Muscle layer of duodenum (tissue), 2 donors: ENCODE results near the gene CSNK1D.
A peak's percentile ranks its signal among the peaks of the same experiment; 100 is the strongest.

Experiments used
- H3K27ac ChIP-seq: one replicate; pipeline ENCODE4 v1.7.0; 2013; ENCODE audit warnings: mild to moderate bottlenecking, low read length
- H3K27me3 ChIP-seq: one replicate; pipeline ENCODE4 v1.7.0; 2013; ENCODE audit warnings: low read depth, mild to moderate bottlenecking, control low read depth, low read length
- H3K36me3 ChIP-seq, 2 donors: one replicate each; pipeline ENCODE4 v1.7.0; 2013; ENCODE audit warnings: low read length in 2 of 2, control low read depth in 1 of 2, mild to moderate bottlenecking in 1 of 2; ENCODE audit not compliant: insufficient read depth in 2 of 2, control insufficient read depth in 1 of 2
- H3K4me1 ChIP-seq, 2 donors: one replicate each; pipeline ENCODE4 v1.7.0; 2013; ENCODE audit warnings: low read length in 2 of 2, mild to moderate bottlenecking in 2 of 2, control low read depth in 1 of 2, moderate library complexity in 1 of 2; ENCODE audit not compliant: insufficient read depth in 2 of 2, control insufficient read depth in 1 of 2
- H3K4me3 ChIP-seq, 2 donors: one replicate each; pipeline ENCODE4 v1.7.0; 2013; ENCODE audit warnings: low read length in 2 of 2, low read depth in 1 of 2, mild to moderate bottlenecking in 1 of 2
- H3K9me3 ChIP-seq, 2 donors: one replicate each; pipeline ENCODE4 v1.7.0; 2013; ENCODE audit warnings: low read length in 2 of 2, control low read depth in 1 of 2, mild to moderate bottlenecking in 1 of 2; ENCODE audit not compliant: control insufficient read depth in 1 of 2
- donor health status: healthy.

Gene CSNK1D

GRCh38 chr17:82231312-82231561, 42.3 kb downstream of the CSNK1D start:
- Histone ChIP-seq H3K9me3 (no peaks in the 10 kb centered on the region), H3K36me3 (no peaks in the 10 kb centered on the region), H3K27ac (peak overlapping the region; percentile 31), H3K4me3 (peak overlapping the region; percentile 52 to 73), H3K4me1 (peaks cover 0 to 31% of the 10 kb centered on the region in 2 donors), H3K27me3 (no peaks in the 10 kb centered on the region)

DNA sequence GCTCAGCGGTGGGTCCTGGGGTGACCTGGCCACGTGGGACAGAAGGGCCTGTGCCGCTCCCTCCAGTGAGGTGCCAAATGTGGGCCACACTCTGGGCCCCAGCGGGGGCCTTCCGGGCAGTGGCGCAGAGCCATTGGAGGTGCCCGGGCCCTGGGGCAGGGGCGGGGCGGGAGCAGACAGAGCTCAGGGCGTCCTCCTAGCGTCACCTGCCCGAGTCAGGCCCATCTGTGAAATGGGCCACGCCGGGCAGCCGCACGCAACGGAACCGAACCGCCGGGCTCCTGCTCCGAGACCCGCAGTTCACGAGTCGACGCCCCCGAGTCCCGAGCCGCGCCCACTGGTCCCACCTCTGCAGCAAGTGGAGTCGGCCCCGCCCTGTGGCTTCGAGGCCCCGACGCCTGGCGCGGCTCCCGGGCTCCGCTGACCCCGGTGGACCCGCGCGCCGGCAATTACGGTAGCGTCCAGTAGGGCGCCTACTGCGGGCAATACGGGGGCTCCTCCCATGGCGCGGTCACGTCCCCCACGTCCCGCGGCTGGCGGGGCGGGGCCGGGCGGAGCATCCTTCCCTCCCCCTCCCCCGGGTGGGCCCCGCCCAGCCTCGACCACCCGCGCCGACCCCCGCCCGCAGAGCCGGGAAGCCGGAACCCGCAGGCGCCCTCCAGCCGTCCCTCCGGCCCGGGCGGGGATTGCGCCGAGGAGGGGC, 42.7 kb downstream of the CSNK1D start:
- peak overlapping the region; percentile 52 to 73 for H3K4me3 ChIP-seq
- H3K4me1 ChIP-seq = peaks cover 0 to 27% of the 10 kb centered on the region in 2 donors
- H3K27me3 ChIP-seq = no peaks in the 10 kb centered on the region
- H3K36me3 ChIP-seq = no peaks in the 10 kb centered on the region
- no peaks in the 10 kb centered on the region for H3K9me3 ChIP-seq
- H3K27ac ChIP-seq = peak overlapping the region; percentile 31

DNA sequence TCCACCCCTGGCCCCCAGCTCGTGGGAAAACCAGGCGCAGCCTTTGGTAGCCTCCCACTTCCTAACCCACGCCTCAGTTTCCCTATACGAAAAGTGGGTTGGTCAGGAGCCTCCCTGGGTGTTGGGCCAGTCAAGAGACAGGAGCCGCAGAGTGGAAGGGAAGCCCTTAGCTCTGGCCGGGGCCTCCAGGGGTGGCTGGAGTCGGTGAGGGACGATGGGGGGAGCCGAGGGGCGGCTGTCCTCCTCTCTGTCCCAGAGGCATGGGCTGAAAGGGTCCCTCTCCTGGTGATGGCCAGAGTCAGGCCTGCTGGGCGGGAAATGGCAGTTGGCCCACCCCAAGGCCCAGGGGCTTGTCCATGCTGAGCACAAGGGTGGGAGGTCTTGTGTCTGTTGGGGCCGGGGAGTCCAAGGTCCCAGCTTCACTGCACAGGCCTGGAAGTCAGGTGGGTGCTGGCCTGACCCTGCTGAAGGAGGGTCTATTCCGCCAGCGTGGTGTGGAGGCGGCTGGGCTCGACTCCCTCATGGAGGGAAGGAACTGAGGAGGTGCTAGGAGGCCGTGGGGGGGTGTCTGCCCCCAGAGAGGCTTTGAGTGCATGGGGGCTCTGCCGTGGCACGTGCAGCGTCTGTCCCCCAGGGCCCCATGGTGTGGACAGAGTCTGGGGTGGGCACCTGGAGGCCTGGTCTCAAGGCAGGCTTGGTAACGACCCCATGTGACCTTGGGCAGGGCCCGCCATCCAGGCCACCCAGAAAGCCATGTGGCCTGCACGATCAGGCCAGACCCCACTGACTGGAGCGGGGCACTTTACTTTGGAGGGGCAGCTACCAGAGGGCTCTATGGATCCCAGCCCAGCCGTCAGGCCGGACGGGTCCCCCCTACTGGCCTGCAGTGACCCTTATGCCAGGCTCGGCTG, 43.5 kb downstream of the CSNK1D start:
- peaks cover 0 to 21% of the 10 kb centered on the region in 2 donors for H3K4me1 ChIP-seq
- H3K27me3 ChIP-seq = no peaks in the 10 kb centered on the region

DNA sequence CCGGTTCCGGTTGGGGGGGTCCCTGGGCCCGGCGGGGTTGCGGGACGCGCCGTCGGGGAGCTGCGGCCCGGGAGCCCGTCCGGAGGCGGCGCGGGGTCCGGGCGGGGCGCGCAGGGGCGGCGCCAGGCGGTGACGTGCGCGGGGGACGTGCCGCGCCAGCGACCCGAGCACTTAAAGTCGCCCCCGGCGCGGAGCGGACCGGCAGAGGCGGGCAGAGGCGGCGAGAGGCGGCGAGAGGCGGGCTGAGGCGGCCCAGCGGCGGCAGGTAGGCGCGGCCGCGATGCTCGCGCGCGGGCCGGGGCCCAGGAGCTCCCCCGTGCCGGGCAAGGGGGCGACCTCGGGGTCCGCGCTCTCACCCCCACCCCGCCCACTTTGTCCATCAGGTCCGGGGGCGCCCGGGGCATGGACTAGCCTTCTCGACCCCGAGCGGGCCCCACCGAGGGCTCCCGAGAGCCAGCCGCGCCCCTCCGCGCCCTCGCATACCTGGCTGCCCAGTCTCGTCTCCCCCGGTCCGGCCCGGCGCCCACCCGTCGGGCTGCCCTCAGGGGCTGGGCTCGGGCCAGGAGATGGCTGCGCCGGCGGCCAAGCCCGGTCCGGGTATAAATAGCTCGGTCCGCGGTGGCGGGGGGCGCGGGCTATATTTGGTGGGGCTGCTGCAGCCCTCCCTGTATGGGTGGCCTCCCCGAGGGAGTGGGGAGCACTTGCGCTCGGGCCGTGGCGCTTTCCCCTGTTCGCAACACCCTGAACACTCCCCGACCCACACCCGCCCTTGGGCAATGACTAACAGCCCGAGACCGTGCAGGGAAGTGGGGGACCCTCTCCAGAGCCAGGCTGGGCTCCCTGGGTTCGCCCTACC, 44.4 kb downstream of the CSNK1D start, which contains the start of gene SLC16A3:
Gene SLC16A3, plus strand, starts transcription at position 201 of the 856 bp plus-strand sequence. CDS start 6,967 bp downstream, outside the sequence.
- no peaks in the 10 kb centered on the region for H3K9me3 ChIP-seq
- peak within 1 kb of the TSS; percentile 39 for H3K27ac ChIP-seq
- H3K4me3 ChIP-seq = peak within 1 kb of the TSS; percentile 52 to 73
- no peaks in the 10 kb centered on the region for H3K27me3 ChIP-seq
- H3K4me1 ChIP-seq = peaks cover 0 to 21% of the 10 kb centered on the region in 2 donors
- no peaks in the 10 kb centered on the region for H3K36me3 ChIP-seq

More for the DNA sequence above, 43.5 kb downstream of the CSNK1D start:
- peak overlapping the region; percentile 31 for H3K27ac ChIP-seq
- H3K4me3 ChIP-seq = peak overlapping the region; percentile 52 to 73
- H3K9me3 ChIP-seq = no peaks in the 10 kb centered on the region
- no peaks in the 10 kb centered on the region for H3K36me3 ChIP-seq

DNA sequence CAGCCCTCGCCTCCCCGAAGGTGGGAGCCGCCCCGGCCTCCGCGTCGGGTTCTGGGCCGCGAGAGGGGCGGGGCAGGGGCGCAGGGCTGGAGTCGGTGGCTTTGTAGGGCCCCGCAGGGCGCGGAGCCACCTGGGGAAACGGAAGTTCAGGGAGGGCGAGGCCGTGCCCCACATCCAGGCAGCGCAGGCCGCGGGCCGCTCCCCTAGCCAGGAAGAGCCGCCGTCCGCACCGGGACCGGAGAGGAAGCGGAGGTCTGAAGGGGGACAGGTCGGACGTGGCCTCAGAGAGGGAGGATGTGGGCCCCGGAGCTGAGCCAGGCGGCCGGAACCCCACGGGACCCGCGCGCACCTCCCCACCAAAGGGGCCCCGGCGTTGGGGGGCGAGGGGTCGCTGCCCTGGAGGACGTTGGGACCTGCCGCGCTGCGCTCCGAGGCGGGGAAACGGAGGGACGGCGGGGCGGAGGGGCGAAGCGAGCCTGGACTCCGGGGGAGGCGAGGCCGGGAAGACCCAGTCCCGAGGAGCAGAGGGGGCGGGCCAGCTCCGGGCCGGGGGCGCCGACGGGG, 45.1 kb downstream of the CSNK1D start:
- Histone ChIP-seq H3K9me3 (no peaks in the 10 kb centered on the region), H3K4me3 (peak overlapping the region in 1 of 2 donors; percentile 43), H3K27me3 (no peaks in the 10 kb centered on the region), H3K27ac (peak overlapping the region; percentile 39), H3K4me1 (peaks cover 0 to 21% of the 10 kb centered on the region in 2 donors), H3K36me3 (no peaks in the 10 kb centered on the region)

DNA sequence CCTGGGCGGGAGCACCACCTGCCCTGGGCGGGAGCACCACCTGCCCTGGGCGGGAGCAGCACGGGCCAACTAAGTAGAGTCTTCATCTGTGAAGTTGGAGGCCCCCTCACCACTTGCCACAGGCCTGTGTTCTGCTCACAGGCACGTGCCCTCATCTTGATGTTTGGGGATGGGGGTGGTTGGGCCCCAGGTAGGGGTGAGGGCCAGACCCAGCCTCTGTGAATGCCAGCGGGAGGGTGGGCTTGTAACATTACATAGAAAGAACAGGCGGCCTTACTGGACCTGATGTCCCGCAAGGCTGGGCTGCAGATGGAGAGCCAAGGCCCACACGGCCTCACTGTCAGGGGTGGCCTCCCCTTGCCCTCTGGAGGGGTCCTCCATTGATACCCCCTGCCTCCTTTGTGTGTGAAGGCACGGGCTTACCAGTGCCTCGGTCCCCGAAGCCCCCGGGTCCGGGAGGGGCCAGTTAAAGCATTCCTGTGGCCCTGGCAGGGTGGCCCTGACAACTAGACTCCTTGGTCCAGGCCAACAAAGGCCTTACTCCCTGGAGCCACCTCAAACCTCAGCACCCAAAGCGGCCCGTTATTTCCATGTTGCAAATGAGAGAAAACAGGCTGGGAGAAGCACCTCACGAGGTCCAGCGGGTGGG, 45.7 kb downstream of the CSNK1D start:
- H3K4me1 ChIP-seq = peaks cover 0 to 21% of the 10 kb centered on the region in 2 donors
- H3K27me3 ChIP-seq = no peaks in the 10 kb centered on the region
- H3K4me3 ChIP-seq = peak overlapping the region in 1 of 2 donors; percentile 43
- no peaks in the 10 kb centered on the region for H3K9me3 ChIP-seq
- H3K27ac ChIP-seq = peak overlapping the region; percentile 39
- no peaks in the 10 kb centered on the region for H3K36me3 ChIP-seq

- Histone ChIP-seq H3K4me1 (peaks cover 0 to 18% of the 10 kb centered on the region in 2 donors), H3K9me3 (no peaks in the 10 kb centered on the region), H3K27me3 (no peaks in the 10 kb centered on the region), H3K36me3 (no peaks in the 10 kb centered on the region), H3K27ac (no peak overlapping the region), H3K4me3 (no peak overlapping the region)
These were observed 46.5 kb downstream of the CSNK1D start for GRCh38 chr17:82226809-82227628.

GRCh38 chr17:82226146-82226808, 47.2 kb downstream of the CSNK1D start:
- Histone ChIP-seq H3K9me3 (no peaks in the 10 kb centered on the region), H3K27ac (no peak overlapping the region), H3K27me3 (no peaks in the 10 kb centered on the region), H3K4me3 (no peak overlapping the region), H3K4me1 (peaks cover 0 to 15% of the 10 kb centered on the region in 2 donors), H3K36me3 (no peaks in the 10 kb centered on the region)

DNA sequence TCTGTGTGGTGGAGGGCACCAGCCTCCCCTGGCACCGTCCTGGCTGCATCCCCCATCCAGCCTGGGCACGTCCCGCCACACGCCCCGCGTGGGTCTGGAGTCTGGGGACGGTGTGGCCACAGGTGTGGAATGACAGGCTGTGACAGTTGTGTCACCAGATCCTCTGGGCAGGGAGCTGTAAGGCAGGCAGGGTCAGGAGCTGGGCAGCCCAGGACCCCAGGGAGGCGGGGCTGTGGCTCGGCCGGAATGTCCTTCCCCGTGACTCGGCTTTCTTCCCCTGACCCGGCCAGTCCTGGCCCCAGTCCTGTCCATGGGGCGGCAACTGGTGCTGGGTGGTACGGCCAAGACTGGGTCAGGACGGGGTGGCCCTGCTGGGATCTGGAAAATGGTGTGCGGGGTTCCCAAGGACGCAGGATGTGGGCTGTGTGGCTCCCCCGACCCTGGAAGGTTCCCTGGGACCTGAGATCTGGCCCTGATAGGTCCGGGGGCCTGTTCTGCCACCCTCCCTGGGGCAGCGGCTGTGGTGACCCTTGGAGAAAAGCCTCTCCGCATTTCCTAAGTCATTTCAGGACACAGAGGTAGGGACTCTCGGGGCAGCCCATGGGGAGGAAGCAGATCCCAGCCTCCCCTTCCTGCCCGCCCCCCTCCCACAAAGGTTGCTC, 48.0 kb downstream of the CSNK1D start:
- Histone ChIP-seq H3K27me3 (no peaks in the 10 kb centered on the region), H3K27ac (no peak overlapping the region), H3K9me3 (no peaks in the 10 kb centered on the region), H3K4me1 (peaks cover 0 to 12% of the 10 kb centered on the region in 2 donors), H3K4me3 (no peak overlapping the region), H3K36me3 (no peaks in the 10 kb centered on the region)
